ENCODE results near the gene NTSR2. TPM values are rescaled to one million over a fixed set of nuclear protein-coding genes. Genes with fewer than 3 reads are reported as not detected.

NTSR2 gene, protein sequence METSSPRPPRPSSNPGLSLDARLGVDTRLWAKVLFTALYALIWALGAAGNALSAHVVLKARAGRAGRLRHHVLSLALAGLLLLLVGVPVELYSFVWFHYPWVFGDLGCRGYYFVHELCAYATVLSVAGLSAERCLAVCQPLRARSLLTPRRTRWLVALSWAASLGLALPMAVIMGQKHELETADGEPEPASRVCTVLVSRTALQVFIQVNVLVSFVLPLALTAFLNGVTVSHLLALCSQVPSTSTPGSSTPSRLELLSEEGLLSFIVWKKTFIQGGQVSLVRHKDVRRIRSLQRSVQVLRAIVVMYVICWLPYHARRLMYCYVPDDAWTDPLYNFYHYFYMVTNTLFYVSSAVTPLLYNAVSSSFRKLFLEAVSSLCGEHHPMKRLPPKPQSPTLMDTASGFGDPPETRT
- total RNA-seq (2014; rRNA removed; shearing (Covaris generic); ENCODE audit: low replicate concordance), result not detected in 2 replicates

DNA sequence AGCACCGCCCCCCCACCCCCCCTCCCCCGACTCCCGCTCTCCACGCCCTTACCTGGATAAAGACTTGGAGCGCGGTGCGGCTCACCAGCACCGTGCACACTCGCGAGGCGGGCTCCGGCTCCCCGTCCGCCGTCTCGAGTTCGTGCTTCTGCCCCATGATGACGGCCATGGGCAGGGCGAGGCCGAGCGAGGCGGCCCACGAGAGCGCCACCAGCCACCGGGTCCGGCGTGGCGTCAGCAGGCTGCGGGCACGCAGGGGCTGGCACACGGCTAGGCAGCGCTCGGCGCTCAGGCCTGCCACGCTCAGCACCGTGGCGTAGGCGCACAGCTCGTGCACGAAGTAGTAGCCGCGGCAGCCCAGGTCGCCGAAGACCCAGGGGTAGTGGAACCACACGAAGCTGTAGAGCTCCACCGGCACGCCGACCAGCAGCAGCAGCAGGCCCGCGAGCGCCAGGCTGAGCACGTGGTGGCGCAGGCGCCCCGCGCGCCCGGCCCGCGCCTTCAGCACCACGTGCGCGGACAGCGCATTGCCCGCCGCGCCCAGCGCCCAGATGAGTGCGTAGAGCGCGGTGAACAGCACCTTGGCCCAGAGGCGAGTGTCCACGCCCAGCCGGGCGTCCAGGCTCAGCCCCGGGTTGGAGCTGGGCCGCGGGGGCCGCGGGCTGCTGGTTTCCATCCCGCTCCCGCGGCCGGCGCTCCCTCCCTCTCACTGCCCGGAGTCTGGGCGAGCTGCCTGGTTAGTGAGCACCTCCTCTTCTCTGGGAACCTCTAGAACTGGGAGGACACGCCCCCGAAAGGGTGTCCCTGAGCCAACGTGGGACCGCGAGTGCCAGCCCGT lies at the start of gene NTSR2:
NTSR2 (minus strand) TSS at position 742 of the 838 bp plus-strand sequence; CDS start at position 676, 66 bp downstream.
- Histone ChIP-seq H3K4me3 (no peak within 1 kb of the TSS), H3K36me3 (no peaks in the 10 kb centered on the region), H3K9me3 (no peaks in the 10 kb centered on the region), H3K27me3 (no peaks in the 10 kb centered on the region)
- peak; percentile 79 for DNase-seq

DNA sequence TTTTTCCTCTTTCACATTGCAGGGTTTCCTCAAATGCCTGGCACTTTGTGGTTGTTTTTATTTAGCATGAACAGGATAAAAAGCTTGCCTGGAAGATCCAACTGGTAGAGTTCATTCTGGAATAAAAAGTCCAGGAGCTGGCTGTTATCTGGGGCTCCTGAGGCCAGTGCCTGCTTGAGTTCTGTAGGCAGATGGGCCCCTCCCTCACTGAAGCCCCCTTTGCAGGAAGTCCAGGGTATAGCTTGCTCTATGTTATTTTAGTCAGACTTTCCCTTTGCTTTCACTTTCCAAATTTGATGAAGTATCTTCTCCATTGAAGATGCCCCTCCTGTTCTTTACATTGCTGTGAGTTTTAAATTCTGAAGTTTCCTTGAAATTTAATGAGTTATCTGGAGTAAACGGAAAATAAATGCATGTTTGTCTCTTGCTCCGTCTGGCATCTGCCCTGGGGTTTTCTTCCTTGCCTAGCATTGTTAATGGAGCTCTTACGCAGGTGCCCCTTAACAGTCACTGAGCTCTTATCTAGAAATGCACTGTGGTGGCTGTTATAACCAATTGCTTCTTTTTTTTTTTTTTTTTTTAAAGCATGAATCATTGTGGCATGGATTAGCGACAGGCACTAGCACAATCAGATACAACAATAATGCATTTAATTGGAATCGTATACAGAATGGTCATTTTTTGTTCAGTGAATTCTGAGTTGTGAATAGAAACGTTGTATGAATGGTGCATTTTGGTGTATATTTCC lies 49.4 kb upstream of the NTSR2 start:
- DNase-seq, result no peak
- Histone ChIP-seq H3K27me3 (no peaks in the 10 kb centered on the region), H3K4me3 (no peak overlapping the region), H3K36me3 (no peaks in the 10 kb centered on the region), H3K9me3 (no peaks in the 10 kb centered on the region)

DNA sequence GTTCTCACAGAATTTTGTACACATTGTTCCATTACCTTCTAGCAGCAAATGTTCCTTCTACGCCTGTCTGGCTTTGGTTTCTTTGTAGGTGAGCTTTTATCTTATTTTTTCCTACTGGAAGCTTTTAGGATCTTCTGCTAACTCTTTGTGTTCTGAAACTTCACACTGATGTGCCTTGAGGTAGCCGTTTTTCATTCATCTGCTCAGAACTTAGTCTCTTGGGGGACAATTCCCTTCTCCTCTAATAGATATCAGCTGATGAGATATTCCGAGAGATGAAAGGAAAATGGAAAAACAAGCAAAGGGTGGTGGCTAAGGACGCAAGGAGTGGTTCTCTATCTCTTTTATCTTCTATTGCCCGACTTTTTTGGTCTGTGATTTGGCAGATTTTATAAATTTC lies 48.6 kb upstream of the NTSR2 start:
- H3K27me3 ChIP-seq, result no peaks in the 10 kb centered on the region
- no peaks in the 10 kb centered on the region for H3K9me3 ChIP-seq
- DNase-seq, result no peak
- no peaks in the 10 kb centered on the region for H3K36me3 ChIP-seq
- no peak overlapping the region for H3K4me3 ChIP-seq

DNA sequence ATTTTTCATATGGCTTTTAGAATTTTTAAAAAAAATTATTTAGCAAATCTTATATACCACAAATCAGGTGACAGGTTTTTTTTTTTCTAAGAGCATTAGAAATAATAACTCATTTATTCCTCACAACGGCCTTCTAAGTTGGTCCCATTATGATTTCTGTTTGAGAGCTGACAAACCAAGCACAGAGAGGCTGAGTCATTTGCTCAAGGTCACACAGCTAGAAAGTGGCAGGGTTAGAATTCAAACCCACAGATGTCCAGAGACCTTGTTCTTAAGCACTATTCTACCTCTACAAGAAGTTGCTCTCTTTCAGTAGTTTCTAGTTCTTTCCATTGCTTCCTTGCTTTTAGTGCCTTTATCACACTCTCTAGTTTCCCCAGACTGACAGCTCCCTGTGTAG lies 47.6 kb upstream of the NTSR2 start:
- DNase-seq, result no peak
- Histone ChIP-seq H3K9me3 (no peaks in the 10 kb centered on the region), H3K27me3 (no peaks in the 10 kb centered on the region), H3K4me3 (no peak overlapping the region), H3K36me3 (no peaks in the 10 kb centered on the region)

DNA sequence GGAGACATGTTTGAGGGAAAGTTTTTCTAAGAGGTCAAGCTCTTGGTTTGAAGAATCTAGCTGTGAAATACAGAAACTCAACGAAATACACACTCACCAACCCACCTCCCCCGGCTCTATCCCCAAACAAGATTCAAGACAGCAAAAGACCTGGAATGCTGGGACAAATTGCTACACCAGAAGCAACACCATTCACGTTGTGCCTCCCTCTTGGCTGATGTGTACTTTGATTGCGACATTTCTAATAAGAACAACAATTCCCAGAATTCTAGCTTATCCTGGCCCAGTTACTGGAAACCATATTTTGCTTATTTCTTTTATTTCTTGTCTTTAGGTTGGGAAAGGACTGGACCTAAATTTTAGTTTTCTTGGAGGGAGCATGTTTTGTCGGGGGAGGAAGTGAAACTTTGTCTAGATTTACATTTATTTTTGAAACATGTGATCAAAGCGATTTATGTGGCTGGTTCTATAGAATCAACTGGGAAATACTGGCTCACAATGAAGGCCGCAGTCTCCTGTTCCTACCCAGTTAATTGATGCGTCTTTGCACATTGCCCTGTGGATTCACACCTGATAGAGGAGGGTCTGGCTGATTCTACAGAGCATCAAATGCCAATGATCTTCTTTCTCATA lies 46.8 kb upstream of the NTSR2 start:
- no peaks in the 10 kb centered on the region for H3K36me3 ChIP-seq
- H3K9me3 ChIP-seq, result no peaks in the 10 kb centered on the region
- H3K4me3 ChIP-seq, result no peak overlapping the region
- H3K27me3 ChIP-seq, result no peaks in the 10 kb centered on the region
- DNase-seq, result no peak

DNA sequence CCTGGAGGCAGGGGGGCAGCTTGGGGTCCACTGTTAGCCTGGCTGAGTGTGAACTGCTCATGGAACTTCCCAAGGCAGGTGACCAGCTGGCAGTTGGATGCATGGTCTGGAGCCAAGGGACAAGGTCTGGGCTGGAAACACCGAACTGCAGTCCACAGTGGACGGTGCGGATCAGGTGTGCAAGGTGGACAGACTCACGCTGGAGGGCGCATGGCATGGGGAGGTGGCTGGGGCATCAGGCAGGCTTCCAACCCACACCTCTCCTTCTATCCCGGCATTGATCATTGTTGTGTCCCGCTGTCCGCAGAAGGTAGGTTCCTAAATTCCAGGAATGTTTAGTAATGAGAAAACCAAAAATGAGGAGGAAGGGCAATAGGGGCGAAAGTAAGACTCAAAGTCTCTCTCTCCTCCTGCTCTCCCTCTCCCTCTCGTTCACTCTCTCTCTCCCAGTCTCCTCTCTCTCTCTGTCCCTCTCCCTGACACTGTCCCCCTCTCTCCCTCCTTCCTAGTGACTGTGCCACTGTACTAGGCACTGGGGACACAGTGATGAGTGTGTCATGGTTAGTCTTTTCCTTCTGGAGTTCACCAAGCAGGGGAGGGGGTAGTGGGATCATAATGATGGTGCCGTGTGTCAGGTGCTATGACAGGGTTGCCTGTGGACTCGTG lies 46.1 kb upstream of the NTSR2 start:
- H3K9me3 ChIP-seq, result no peaks in the 10 kb centered on the region
- no peak overlapping the region for H3K4me3 ChIP-seq
- no peak for DNase-seq
- no peaks in the 10 kb centered on the region for H3K27me3 ChIP-seq
- no peaks in the 10 kb centered on the region for H3K36me3 ChIP-seq

DNA sequence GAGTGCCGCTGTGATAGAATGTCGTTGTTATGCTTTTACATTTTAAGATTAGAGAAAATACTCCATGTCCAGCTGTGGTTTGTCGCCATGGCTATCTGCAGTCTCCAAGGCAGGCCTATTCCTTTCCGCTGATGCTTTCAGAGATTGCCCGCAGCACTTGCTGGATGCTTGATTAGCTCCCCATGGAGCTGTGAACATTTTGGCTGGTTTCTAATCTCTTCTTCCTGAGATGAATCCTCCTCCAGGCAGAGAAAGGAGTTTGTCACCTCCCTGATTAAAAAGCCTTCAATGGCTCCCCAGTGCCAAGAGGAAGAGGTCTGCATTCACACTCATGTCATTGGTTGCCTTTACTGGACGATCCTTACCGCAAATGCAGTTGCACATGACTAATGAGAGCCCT lies 43.8 kb upstream of the NTSR2 start:
- no peak overlapping the region for H3K4me3 ChIP-seq
- H3K36me3 ChIP-seq, result no peaks in the 10 kb centered on the region
- no peaks in the 10 kb centered on the region for H3K27me3 ChIP-seq
- no peak for DNase-seq
- H3K9me3 ChIP-seq, result no peaks in the 10 kb centered on the region

DNA sequence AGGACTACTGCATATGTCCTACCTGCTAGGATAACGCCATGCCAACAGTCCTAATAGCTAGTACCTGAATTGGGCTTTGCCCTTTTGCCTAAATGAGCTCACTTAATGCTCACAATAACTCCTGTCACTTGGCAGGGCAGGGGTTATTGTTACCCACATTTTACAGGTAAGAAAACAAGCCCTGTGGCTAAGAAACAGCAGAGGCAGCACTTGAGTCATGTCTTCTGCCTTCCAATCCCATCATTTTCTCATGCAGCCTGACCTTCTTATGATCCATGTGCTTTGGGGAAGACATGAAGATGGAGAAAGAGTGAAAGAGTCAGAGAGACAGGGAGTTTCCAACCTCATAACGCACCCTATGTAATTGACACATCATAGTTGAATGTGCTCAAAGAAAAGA lies 42.9 kb upstream of the NTSR2 start:
- H3K4me3 ChIP-seq, result no peak overlapping the region
- no peaks in the 10 kb centered on the region for H3K27me3 ChIP-seq
- DNase-seq, result no peak

DNA sequence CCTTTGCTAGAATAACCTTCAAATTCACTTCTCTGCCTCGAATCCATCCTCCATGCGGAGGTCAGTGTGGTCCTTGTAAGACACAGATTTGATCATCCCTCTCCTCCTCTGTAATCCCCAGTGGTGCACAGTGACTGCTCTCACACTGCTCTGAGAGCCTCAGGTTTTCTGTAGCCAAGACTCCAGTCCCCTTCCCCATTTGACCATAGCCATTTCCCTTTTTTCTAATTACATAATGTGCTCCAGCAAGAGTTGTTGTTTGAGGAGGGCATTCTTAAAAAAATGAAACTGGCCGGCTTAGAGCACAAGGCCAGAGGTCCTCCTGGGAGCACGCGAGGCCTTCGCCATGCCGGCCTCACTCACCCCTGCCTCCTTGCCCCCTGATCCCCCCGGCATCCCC lies 41.8 kb upstream of the NTSR2 start:
- H3K9me3 ChIP-seq, result peaks cover 2% of the 10 kb centered on the region
- no peaks in the 10 kb centered on the region for H3K27me3 ChIP-seq
- DNase-seq, result no peak
- no peak overlapping the region for H3K4me3 ChIP-seq
- H3K36me3 ChIP-seq, result no peaks in the 10 kb centered on the region

More for the DNA sequence above, 42.9 kb upstream of the NTSR2 start:
- Histone ChIP-seq H3K36me3 (no peaks in the 10 kb centered on the region), H3K9me3 (no peaks in the 10 kb centered on the region)

DNA sequence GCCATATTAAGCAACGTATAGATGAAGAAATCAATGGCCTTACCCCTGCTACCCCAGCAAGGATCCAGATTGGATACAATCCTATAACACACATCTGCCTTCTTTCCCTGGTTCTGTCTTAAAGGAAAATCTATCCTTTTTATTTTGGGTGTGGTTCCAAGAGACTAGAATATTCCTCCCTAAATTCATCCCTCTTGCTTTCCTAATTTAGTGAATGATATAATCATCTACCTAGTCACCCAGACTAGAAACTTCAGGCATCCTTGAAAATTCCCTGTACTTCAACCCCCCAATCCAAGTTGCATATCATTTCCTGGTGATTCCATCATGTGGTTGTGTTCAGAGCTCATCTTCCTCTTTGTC lies 41.3 kb upstream of the NTSR2 start:
- Histone ChIP-seq H3K36me3 (no peaks in the 10 kb centered on the region), H3K9me3 (peaks cover 7% of the 10 kb centered on the region), H3K4me3 (no peak overlapping the region), H3K27me3 (no peaks in the 10 kb centered on the region)
- DNase-seq, result no peak

DNA sequence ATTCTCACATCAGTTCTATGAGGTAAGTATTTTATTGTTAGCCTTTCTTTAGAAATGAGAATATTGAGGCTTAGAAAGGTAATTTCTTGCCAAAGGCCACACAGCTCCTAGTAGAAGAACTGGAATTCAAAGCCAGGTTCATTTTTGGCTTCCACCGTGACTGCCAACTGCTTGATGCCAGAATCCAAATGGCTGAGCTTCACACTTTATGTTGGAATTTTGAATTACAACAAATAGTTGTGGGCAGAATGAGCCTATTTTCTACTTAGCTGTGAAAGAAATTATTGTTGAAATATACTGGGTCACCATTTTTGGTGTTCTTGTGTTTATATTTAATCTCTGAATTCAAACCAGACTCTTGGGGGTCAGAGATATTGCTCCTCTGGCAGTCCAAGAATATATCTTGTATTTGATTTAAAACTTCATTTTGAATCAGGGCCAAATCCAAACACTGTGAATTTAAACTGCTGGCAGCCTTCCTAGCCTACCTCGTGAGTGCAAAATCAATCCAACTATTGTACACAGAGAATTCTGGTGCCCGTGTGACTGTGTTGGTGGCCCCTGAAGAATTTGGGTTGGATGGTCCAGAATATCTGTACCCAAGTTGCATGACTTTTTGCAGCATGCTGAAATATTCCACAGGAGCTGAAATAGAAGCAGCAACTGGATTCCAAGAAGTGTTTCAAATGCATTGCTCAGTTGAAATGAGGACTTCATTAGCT lies 40.8 kb upstream of the NTSR2 start:
- H3K27me3 ChIP-seq, result no peaks in the 10 kb centered on the region
- peaks cover 12% of the 10 kb centered on the region for H3K9me3 ChIP-seq
- peak; percentile 77 for DNase-seq
- H3K36me3 ChIP-seq, result no peaks in the 10 kb centered on the region
- H3K4me3 ChIP-seq, result no peak overlapping the region

DNA sequence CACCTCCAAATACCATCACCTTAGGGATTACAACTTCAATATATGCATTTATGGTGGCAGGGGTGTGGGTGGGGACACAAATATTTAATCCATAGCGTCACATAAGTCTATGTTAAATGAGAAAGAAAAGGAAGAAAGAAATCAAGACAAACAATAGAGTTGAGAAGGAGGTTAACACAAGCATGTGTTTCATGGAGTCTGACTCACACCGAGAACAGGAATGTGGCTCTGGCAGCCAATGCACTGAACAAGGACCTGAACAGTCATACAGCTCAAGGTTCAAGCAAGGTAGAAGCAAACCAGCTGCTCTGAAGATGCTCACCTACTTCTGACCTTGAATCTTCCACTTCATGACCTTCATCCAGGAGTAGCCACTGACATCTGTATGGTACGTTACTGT lies 40.2 kb upstream of the NTSR2 start:
- DNase-seq, result peak; percentile 99
- H3K9me3 ChIP-seq, result peaks cover 18% of the 10 kb centered on the region
- H3K4me3 ChIP-seq, result no peak overlapping the region
- H3K36me3 ChIP-seq, result no peaks in the 10 kb centered on the region
- H3K27me3 ChIP-seq, result no peaks in the 10 kb centered on the region

DNA sequence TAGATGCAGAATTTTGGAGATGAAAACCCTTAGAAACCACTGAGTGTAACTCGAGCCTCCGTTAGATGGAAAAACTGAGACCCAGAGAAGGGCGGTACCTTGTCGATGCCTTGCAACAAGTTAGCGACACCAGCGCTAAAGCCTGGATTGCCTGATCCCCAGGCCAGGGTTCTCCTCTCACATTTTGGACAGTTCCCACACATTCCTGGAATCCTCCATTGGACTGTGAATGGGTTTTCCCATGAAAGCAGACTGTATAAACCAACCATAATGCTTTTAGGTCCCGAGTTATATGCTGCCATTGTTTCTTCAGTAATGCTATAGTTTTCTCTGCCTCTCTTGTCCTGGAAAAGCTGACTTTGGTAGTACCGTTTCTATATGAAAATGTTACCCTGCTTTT lies 39.3 kb upstream of the NTSR2 start:
- H3K36me3 ChIP-seq, result no peaks in the 10 kb centered on the region
- H3K27me3 ChIP-seq, result no peaks in the 10 kb centered on the region
- no peak for DNase-seq
- H3K9me3 ChIP-seq, result peaks cover 27% of the 10 kb centered on the region
- no peak overlapping the region for H3K4me3 ChIP-seq

DNA sequence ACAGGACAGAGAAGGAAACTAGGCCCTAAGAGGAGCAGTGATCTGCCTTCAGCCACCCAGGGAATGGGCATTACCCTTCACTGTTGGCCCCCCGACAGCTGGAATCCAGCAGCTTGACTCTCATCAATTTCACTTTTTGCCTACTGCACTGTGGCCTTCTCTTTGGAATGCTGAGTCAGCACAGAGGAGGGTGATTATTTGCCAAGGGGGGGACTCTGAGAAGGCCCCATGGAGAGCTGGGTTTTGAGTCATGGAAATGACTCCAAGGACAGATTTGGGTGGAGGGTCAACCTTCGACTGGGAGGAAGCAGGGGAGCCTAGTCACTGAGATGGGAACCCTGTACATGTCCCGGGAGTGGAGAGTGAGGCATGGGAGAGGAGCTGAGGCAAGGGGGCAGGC lies 38.1 kb upstream of the NTSR2 start:
- H3K4me3 ChIP-seq, result no peak overlapping the region
- H3K36me3 ChIP-seq, result no peaks in the 10 kb centered on the region
- DNase-seq, result peak; percentile 85
- H3K9me3 ChIP-seq, result peaks cover 28% of the 10 kb centered on the region
- H3K27me3 ChIP-seq, result no peaks in the 10 kb centered on the region

DNA sequence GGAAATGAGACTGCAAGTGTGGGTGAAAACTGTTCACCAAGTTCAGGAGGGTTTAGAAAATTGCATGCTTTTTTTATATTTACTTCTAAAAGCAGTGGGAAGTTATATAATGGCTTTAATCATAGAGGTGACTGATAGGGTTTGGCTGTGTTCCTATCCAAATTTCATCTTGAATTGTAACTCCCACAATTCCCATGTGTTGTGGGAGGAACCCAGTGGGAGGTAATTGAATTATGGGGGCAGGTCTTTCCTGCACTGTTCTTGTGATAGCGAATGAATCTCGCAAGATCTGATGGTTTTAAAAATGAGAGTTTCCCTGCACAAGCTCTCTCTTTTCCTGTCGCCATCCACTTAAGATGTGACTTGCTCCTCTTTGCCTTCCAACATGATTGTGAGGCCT lies 35.7 kb upstream of the NTSR2 start:
- Histone ChIP-seq H3K27me3 (no peaks in the 10 kb centered on the region), H3K4me3 (no peak overlapping the region), H3K36me3 (no peaks in the 10 kb centered on the region), H3K9me3 (peaks cover 28% of the 10 kb centered on the region)
- no peak for DNase-seq

DNA sequence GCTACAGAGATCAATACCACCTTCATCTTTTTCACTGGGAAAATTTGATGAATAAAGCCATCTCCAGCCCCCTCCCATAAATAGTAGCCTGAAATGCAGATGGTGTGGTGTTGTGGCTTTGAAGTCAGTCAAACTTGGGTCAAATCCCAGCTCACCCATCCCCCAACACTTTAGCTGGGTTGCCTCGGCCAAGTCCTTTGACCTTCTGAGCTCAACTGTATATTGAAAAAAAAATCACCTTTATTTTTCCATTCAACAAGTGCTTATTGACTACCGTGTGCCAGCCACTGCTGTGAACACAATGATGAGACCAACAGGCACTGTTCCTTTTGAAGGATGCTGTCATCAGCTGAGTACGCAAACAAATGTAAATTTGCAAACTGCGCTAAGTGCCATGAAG lies 35.1 kb upstream of the NTSR2 start:
- no peak for DNase-seq
- Histone ChIP-seq H3K27me3 (no peaks in the 10 kb centered on the region), H3K9me3 (peaks cover 28% of the 10 kb centered on the region)

More for the DNA sequence above, 35.1 kb upstream of the NTSR2 start:
- Histone ChIP-seq H3K4me3 (no peak overlapping the region), H3K36me3 (no peaks in the 10 kb centered on the region)

All from MG63 (cell line).